ENCODE data around the gene NHEJ1. TPM values are rescaled to one million over a fixed set of nuclear protein-coding genes. Genes with fewer than 3 reads are reported as not detected.
A peak's percentile ranks its signal among the peaks of the same experiment; 100 is the strongest.

The NHEJ1 gene
- total and polyA plus RNA-seq, 2 of the 13 experiments (the other 11 are each of a cell fraction or from before 2014, with no cell fraction given), result 30.0 to 30.7 TPM

GRCh38 chr2:219176818-219177551 is 16.4 kb upstream of the NHEJ1 start, which contains the start of gene CNPPD1 (continued):
- TF ChIP-seq BATF2 (CRISPR knock-in tag; IDR thresholded peaks at IDR 0.05) (peak; percentile 99), IKZF5 (CRISPR knock-in tag; IDR thresholded peaks at IDR 0.05) (peak; percentile 94), PAF1 (CRISPR knock-in tag; IDR thresholded peaks at IDR 0.05) (no peak), HMG20B (CRISPR knock-in tag; conservative IDR thresholded peaks at IDR 0.05) (no peak), MZF1 (CRISPR knock-in tag; IDR thresholded peaks at IDR 0.05; ENCODE audit: borderline replicate concordance) (no peak), FOXK1 (CRISPR knock-in tag; IDR thresholded peaks at IDR 0.05; ENCODE audit: borderline replicate concordance, low read depth) (no peak; the same call in 1 of the 2 replicates), FOSL2 (CRISPR knock-in tag; IDR thresholded peaks at IDR 0.05) (peak; percentile 50), PCBP1 (IDR thresholded peaks at IDR 0.05; ENCODE audit: borderline replicate concordance, low read depth, low read length) (no peak), ZNF17 (CRISPR knock-in tag; IDR thresholded peaks at IDR 0.05) (no peak; the same call in 1 of the 2 replicates), ZNF607 (CRISPR knock-in tag; IDR thresholded peaks at IDR 0.05; ENCODE audit: borderline replicate concordance) (peak; percentile 98), HNRNPK (IDR thresholded peaks at IDR 0.05; ENCODE audit: low read depth, low read length, poor library complexity, severe bottlenecking) (peak; percentile 80), ISX (CRISPR knock-in tag; conservative IDR thresholded peaks at IDR 0.05) (peak; percentile 96), MTERF4 (CRISPR knock-in tag; IDR thresholded peaks at IDR 0.05) (no peak; the same call in 1 of the 2 replicates), NFYB (CRISPR knock-in tag; IDR thresholded peaks at IDR 0.05) (peak; percentile 44), STAG1 (CRISPR knock-in tag; IDR thresholded peaks at IDR 0.05) (peak; percentile 13), ZNF232 (CRISPR knock-in tag; IDR thresholded peaks at IDR 0.05; ENCODE audit: borderline replicate concordance) (peak; percentile 95), HBP1 (CRISPR knock-in tag; IDR thresholded peaks at IDR 0.05; ENCODE audit: low read depth) (peak; percentile 96), DMTF1 (CRISPR knock-in tag; IDR thresholded peaks at IDR 0.05) (peak; percentile 63; the same call in 1 of the 2 replicates), MTF1 (CRISPR knock-in tag; IDR thresholded peaks at IDR 0.05) (peak; percentile 75; the same call in 1 of the 2 replicates), CSRNP2 (CRISPR knock-in tag; conservative IDR thresholded peaks at IDR 0.05; ENCODE audit: low read depth) (peak; percentile 89; the same call in 1 of the 2 replicates), FOXA1 (IDR thresholded peaks at IDR 0.05) (no peak), FOXA1 (CRISPR knock-in tag; IDR thresholded peaks at IDR 0.05) (peak; percentile 59)

All from HepG2 (cell line).